ENCODE results near the gene HDAC1. TPM values are rescaled to one million over a fixed set of nuclear protein-coding genes. Genes with fewer than 3 reads are reported as not detected.

HDAC1 gene
- 86.3 and 100 TPM in 2 replicates for total RNA-seq
- 143 and 159 TPM in 2 replicates for polyA plus RNA-seq
- polyA plus RNA-seq (2012) = 139 and 157 TPM in 2 replicates
- polyA minus RNA-seq (ENCODE audit: low replicate concordance) = 72.1 and 76.9 TPM in 2 replicates

DNA sequence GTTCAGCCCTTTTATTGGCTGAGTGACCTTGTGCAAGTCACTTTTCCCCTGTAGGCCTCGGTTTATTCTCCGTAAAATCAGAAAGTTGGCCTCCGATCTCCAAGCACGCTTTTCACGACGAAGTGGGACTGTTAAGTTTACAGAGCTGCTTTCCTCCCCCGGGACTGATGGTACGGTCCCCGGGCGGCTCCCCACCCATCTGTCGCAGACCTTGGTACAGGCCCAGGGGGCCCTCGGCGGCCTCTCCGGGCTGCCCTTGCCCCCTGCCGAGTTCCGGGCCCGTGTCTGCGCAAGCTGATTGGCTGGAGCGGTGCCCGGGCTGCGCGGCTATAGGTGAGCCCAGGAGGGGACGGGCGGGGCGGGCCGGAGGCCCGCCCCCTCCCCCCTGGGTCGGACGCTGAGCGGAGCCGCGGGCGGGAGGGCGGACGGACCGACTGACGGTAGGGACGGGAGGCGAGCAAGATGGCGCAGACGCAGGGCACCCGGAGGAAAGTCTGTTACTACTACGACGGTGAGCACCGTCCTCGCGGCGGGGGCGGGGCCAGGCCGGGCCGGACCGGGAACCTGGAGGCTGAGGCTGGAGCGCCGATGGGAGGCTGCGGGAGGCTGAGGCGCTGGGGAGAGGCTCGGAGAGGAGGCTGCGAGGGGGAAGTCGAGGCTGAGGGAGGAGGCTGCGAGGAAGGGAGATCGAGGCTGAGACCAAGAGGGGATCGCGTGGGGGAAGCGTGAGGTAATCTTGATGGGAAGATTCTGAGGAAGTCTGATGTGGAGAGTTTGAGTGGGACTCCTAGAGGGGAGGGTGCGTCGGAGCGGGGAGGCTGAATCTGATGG lies at the start of gene HDAC1:
Gene HDAC1, plus strand, starts transcription at position 376 of the 831 bp plus-strand sequence. Its CDS starts 87 bp downstream, at position 463.
- Histone ChIP-seq H4K20me1 (ENCODE audit: control insufficient read depth, extremely low read depth, insufficient read depth, low read length) (no peaks in the 10 kb centered on the region), H3K4me1 (ENCODE audit: control insufficient read depth, extremely low read depth, insufficient read depth, low read length) (no peaks in the 10 kb centered on the region), H3K27me3 (ENCODE audit: control insufficient read depth, insufficient read depth, low read length) (no peaks in the 10 kb centered on the region), H3K9me3 (ENCODE audit: control insufficient read depth, insufficient read depth, low read depth, low read length) (no peaks in the 10 kb centered on the region), H3K79me2 (ENCODE audit: control insufficient read depth, insufficient read depth, low read length) (peaks cover 35% of the 10 kb centered on the region), H3K9ac (ENCODE audit: insufficient read depth, low read length) (peak within 1 kb of the TSS; percentile 72), H3K4me2 (ENCODE audit: extremely low read depth, insufficient read depth, low read length) (peak within 1 kb of the TSS; percentile 99), H3K27ac (ENCODE audit: insufficient read depth, low read length) (peak within 1 kb of the TSS; percentile 76), H3K4me3 (replicated peaks in 1 of 4; ENCODE audit: control extremely low read depth in 1 of 4, insufficient read depth in 1 of 4, low read depth in 3 of 4, low read length in 4 of 4) (peak within 1 kb of the TSS; percentile 69 to 94 (median 88)), H3K36me3 (ENCODE audit: control insufficient read depth, insufficient read depth, low read length) (peaks cover 1% of the 10 kb centered on the region), H2AFZ (ENCODE audit: low read length) (peak within 1 kb of the TSS; percentile 93)
- peak; percentile 90 to 95 for DNase-seq (ENCODE audit: low read depth in 2 of 2)
- no peak for TF ChIP-seq EZH2 (IDR thresholded peaks at IDR 0.05; ENCODE audit: low read length, missing control alignments)
- TF ChIP-seq CTCF (conservative IDR thresholded peaks at IDR 0.05 in 1 of 2, IDR thresholded peaks at IDR 0.05 in 1 of 2; ENCODE audit: low read depth in 1 of 2, low read length in 2 of 2) = no peak

- no peak for TF ChIP-seq EZH2 (IDR thresholded peaks at IDR 0.05; ENCODE audit: low read length, missing control alignments)
- TF ChIP-seq CTCF (conservative IDR thresholded peaks at IDR 0.05 in 1 of 2, IDR thresholded peaks at IDR 0.05 in 1 of 2; ENCODE audit: low read depth in 1 of 2, low read length in 2 of 2) = no peak
- no peaks in the 10 kb centered on the region for H3K79me2 ChIP-seq (ENCODE audit: control insufficient read depth, insufficient read depth, low read length)
- H3K27ac ChIP-seq (ENCODE audit: insufficient read depth, low read length) = no peak overlapping the region
These were observed 49.5 kb upstream of the HDAC1 start for GRCh38 chr1:32242341-32242851.

GRCh38 chr1:32246888-32247273 lies 45.0 kb upstream of the HDAC1 start, which contains the start of gene FAM167B:
Gene FAM167B, plus strand, starts transcription at chr1:32247222. Its CDS starts 200 bp downstream, at chr1:32247422.
- TF ChIP-seq CTCF (conservative IDR thresholded peaks at IDR 0.05 in 1 of 2, IDR thresholded peaks at IDR 0.05 in 1 of 2; ENCODE audit: low read depth in 1 of 2, low read length in 2 of 2) = no peak
- no peak for TF ChIP-seq EZH2 (IDR thresholded peaks at IDR 0.05; ENCODE audit: low read length, missing control alignments)
- Histone ChIP-seq H3K36me3 (ENCODE audit: control insufficient read depth, insufficient read depth, low read length) (no peaks in the 10 kb centered on the region), H3K4me2 (ENCODE audit: extremely low read depth, insufficient read depth, low read length) (no peak within 1 kb of the TSS), H3K27ac (ENCODE audit: insufficient read depth, low read length) (peak within 1 kb of the TSS; percentile 64), H3K4me1 (ENCODE audit: control insufficient read depth, extremely low read depth, insufficient read depth, low read length) (peaks cover 17% of the 10 kb centered on the region), H2AFZ (ENCODE audit: low read length) (no peak within 1 kb of the TSS), H3K79me2 (ENCODE audit: control insufficient read depth, insufficient read depth, low read length) (no peaks in the 10 kb centered on the region), H3K4me3 (replicated peaks in 1 of 4; ENCODE audit: control extremely low read depth in 1 of 4, insufficient read depth in 1 of 4, low read depth in 3 of 4, low read length in 4 of 4) (no peak within 1 kb of the TSS), H4K20me1 (ENCODE audit: control insufficient read depth, extremely low read depth, insufficient read depth, low read length) (no peaks in the 10 kb centered on the region), H3K9me3 (ENCODE audit: control insufficient read depth, insufficient read depth, low read depth, low read length) (no peaks in the 10 kb centered on the region), H3K9ac (ENCODE audit: insufficient read depth, low read length) (no peak within 1 kb of the TSS), H3K27me3 (ENCODE audit: control insufficient read depth, insufficient read depth, low read length) (no peaks in the 10 kb centered on the region)
- DNase-seq (ENCODE audit: low read depth in 2 of 2) = peak; percentile 69 to 72

More at GRCh38 chr1:32242341-32242851, 49.5 kb upstream of the HDAC1 start:
- Histone ChIP-seq H3K9me3 (ENCODE audit: control insufficient read depth, insufficient read depth, low read depth, low read length) (no peaks in the 10 kb centered on the region), H3K9ac (ENCODE audit: insufficient read depth, low read length) (no peak overlapping the region), H3K27me3 (ENCODE audit: control insufficient read depth, insufficient read depth, low read length) (no peaks in the 10 kb centered on the region), H3K4me3 (replicated peaks in 1 of 4; ENCODE audit: control extremely low read depth in 1 of 4, insufficient read depth in 1 of 4, low read depth in 3 of 4, low read length in 4 of 4) (peak overlapping the region in 1 of 4 experiments; percentile 44), H3K4me2 (ENCODE audit: extremely low read depth, insufficient read depth, low read length) (peak overlapping the region; percentile 76), H2AFZ (ENCODE audit: low read length) (peak overlapping the region; percentile 26), H3K36me3 (ENCODE audit: control insufficient read depth, insufficient read depth, low read length) (peaks cover 5% of the 10 kb centered on the region), H4K20me1 (ENCODE audit: control insufficient read depth, extremely low read depth, insufficient read depth, low read length) (no peaks in the 10 kb centered on the region), H3K4me1 (ENCODE audit: control insufficient read depth, extremely low read depth, insufficient read depth, low read length) (peaks cover 14% of the 10 kb centered on the region)
- DNase-seq (ENCODE audit: low read depth in 2 of 2) = peak in 1 of 2 donors; percentile 43

Measured in fibroblast of lung (primary cell).